A549 (cell line): ENCODE data around the gene TPSB2.

Experiments
- ESRRA ChIP-seq: fragments of 150-350 bp; IDR thresholded peaks from 2 replicates; pipeline ENCODE4 v1.6.1; 2014; ENCODE audit warnings: mild to moderate bottlenecking, low read length, borderline replicate concordance
- FOSL2 ChIP-seq, 2 experiments: fragments of 450-650 bp in 1 of 2; fragments of >200 bp in 1 of 2; sonication (Bioruptor Twin) in 1 of 2; formaldehyde crosslinking; IDR thresholded peaks; 2 replicates each; pipeline versions ENCODE4 v1.5.0 to v1.6.1; 2016 to 2020; ENCODE audit warnings: mild to moderate bottlenecking in 1 of 2, moderate library complexity in 1 of 2
- HDAC2 ChIP-seq: fragments of 200-600 bp; sonication (generic); IDR thresholded peaks from 2 replicates; pipeline ENCODE4 v1.6.1; 2016
- POLR2A ChIP-seq: IDR thresholded peaks from 2 replicates; pipeline ENCODE4 v1.6.1; 2012; ENCODE audit warnings: mild to moderate bottlenecking, low read length
- POLR2AphosphoS2 ChIP-seq: conservative IDR thresholded peaks from 2 replicates; pipeline ENCODE4 v1.6.1; 2012; ENCODE audit warnings: low read length, improper control_type of control experiment, inconsistent platforms
- SMC3 ChIP-seq: fragments of >200 bp; sonication (Bioruptor Twin); formaldehyde crosslinking; IDR thresholded peaks from 3 replicates; pipeline ENCODE4 v1.6.1; 2018; ENCODE audit warnings: inconsistent platforms
- ZNF302 ChIP-seq: fragments of 250-450 bp; sonication (Bioruptor Pico); IDR thresholded peaks from 2 replicates; pipeline ENCODE4 v1.9.0; 2021; ENCODE audit warnings: inconsistent platforms, mild to moderate bottlenecking, moderate library complexity
- TF ChIP-seq, protein P1 (sequence below): fragments of >200 bp; sonication (Bioruptor Twin); formaldehyde crosslinking; IDR thresholded peaks from 3 replicates; pipeline ENCODE4 v1.5.1; 2016
- TF ChIP-seq, protein P2 (sequence below): IDR thresholded peaks from 2 replicates; pipeline ENCODE4 v1.6.1; 2012
- TF ChIP-seq, protein P3 (sequence below): IDR thresholded peaks from 2 replicates; pipeline ENCODE4 v1.6.1; 2012; ENCODE audit warnings: low read depth, borderline replicate concordance

DNA sequence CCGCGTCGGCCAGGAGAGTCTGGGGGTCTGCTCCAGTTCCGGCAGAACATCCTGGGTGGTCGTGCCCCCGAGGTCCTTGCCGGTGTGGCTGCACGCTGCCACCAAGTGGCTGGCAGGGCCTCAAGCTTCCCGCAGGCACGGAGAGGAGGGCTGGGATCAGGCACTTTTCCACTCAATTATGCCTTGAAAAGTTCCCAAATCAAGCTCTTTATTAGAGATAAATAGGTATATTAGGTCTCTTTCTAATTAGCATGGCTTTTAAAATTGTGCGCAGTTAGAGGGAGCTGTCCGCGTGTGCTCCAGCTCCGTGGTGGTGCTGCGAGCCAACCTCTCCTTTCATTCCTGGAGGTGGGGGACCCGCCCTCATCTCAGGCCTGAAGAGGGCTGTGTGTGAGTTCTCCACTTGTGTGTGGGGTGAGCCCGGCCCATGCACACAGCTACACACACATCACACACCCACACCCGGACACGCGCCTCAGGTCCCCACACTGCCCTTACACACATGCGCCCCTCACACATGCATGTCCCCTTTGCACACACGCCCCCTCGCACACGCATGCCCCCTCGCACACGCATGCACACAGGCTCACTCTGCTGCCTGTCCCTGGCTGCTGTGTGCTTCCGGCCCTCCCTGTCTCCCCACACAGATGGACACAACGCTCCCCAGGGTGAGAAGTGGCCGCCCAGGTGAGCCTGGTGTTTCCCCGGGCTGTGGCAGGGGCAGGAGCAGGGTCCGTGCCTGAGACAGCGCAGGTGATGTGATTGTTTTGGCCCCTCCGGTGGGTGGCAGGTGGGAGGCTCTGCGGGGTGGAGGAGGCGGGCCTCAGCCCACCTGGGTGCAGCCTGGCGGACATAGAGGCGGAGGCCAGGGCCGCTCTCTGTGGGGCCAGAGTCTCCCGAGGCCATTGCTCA is 48.3 kb downstream of the TPSB2 start:
- TF ChIP-seq, protein P1, sequence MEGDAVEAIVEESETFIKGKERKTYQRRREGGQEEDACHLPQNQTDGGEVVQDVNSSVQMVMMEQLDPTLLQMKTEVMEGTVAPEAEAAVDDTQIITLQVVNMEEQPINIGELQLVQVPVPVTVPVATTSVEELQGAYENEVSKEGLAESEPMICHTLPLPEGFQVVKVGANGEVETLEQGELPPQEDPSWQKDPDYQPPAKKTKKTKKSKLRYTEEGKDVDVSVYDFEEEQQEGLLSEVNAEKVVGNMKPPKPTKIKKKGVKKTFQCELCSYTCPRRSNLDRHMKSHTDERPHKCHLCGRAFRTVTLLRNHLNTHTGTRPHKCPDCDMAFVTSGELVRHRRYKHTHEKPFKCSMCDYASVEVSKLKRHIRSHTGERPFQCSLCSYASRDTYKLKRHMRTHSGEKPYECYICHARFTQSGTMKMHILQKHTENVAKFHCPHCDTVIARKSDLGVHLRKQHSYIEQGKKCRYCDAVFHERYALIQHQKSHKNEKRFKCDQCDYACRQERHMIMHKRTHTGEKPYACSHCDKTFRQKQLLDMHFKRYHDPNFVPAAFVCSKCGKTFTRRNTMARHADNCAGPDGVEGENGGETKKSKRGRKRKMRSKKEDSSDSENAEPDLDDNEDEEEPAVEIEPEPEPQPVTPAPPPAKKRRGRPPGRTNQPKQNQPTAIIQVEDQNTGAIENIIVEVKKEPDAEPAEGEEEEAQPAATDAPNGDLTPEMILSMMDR = peak; percentile 59
- no peak for TF ChIP-seq HDAC2
- no peak for TF ChIP-seq POLR2AphosphoS2
- no peak for TF ChIP-seq FOSL2 (IDR thresholded peaks at IDR 0.05)
- no peak for TF ChIP-seq FOSL2 (CRISPR knock-in tag; IDR thresholded peaks at IDR 0.05)
- TF ChIP-seq ESRRA = no peak
- TF ChIP-seq ZNF302 (CRISPR knock-in tag) = no peak
- TF ChIP-seq, protein P2, sequence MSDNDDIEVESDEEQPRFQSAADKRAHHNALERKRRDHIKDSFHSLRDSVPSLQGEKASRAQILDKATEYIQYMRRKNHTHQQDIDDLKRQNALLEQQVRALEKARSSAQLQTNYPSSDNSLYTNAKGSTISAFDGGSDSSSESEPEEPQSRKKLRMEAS = 0 out of 2 replicates have a peak, but pooled peaks have one; percentile 14
- peak; percentile 65 for TF ChIP-seq SMC3
- no peak for TF ChIP-seq POLR2A
- TF ChIP-seq, protein P3, sequence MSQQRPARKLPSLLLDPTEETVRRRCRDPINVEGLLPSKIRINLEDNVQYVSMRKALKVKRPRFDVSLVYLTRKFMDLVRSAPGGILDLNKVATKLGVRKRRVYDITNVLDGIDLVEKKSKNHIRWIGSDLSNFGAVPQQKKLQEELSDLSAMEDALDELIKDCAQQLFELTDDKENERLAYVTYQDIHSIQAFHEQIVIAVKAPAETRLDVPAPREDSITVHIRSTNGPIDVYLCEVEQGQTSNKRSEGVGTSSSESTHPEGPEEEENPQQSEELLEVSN = no peak
